ENCODE results near the gene SEC14L1.

The SEC14L1 gene

GRCh38 chr17:77264617-77265230 lies 124.0 kb downstream of the SEC14L1 start:
- no peak for DNase-seq (ENCODE audit: low read depth in 2 of 2)

- no peak for DNase-seq (ENCODE audit: low read depth in 2 of 2)
Observed at GRCh38 chr17:77266213-77266612, 125.4 kb downstream of the SEC14L1 start.
